ENCODE measurements around the gene SMIM34.
"Not testable (repeated sequence)": the region's sequence is repeated elsewhere in the genome, so short reads cannot be mapped to it uniquely, and the experiment has no call there.

SMIM34 gene, protein sequence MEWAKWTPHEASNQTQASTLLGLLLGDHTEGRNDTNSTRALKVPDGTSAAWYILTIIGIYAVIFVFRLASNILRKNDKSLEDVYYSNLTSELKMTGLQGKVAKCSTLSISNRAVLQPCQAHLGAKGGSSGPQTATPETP

DNA sequence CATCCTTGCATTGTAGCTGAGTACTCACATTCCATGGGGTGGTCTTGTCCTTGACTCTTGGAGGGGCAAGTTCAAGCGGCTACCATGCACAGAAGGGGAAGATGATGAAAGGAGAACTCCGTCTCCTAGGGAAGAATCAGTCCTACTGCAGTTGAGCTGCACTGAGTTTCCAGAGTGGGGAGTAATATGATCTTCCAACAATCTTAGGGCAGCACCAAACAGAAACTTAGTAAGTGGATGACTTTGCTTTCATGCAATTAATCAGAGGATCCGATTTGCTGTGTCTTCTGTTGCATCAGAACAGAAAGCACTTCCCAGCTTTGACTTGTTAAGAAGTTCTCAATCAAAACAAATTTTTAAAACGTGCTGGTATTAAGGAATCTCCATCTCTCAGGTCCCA lies at the start of gene SMIM34:
Gene SMIM34 (minus strand): TSS at position 147 of the 400 bp plus-strand sequence. CDS start 112 bp downstream, at position 35.
- H3K9ac ChIP-seq (ENCODE audit: low read length); H3K36me3 ChIP-seq (ENCODE audit: control insufficient read depth, insufficient read depth, low read length); H3K4me1 ChIP-seq (ENCODE audit: control insufficient read depth, insufficient read depth, low read length); H3K27me3 ChIP-seq (ENCODE audit: control insufficient read depth, insufficient read depth, low read length); H3K9me3 ChIP-seq (ENCODE audit: control insufficient read depth, low read length); H3K4me3 ChIP-seq (ENCODE audit: low read length): not testable (repeated sequence)

DNA sequence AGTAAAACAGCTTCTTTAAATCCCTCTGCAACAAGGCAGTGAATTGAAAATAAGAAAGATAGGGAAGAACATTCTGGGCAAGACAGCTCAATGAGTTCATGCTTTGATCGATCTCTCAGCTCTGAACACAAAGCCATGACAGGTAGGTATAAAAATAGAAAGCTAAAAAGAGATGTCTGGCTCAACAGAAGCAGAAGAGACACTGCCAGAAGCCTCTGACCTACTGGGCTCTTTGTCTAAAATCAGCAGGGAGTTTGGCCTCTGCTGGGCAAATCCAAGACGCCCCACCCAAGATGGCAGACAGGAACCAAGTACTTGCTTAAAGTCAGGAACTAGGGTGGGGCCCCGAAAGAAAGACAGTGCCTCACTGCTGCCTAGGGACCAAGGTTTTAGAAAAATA lies 43.6 kb upstream of the SMIM34 start:
- H3K9me3 ChIP-seq (ENCODE audit: control insufficient read depth, low read length); H3K4me1 ChIP-seq (ENCODE audit: control insufficient read depth, insufficient read depth, low read length): not testable (repeated sequence)

DNA sequence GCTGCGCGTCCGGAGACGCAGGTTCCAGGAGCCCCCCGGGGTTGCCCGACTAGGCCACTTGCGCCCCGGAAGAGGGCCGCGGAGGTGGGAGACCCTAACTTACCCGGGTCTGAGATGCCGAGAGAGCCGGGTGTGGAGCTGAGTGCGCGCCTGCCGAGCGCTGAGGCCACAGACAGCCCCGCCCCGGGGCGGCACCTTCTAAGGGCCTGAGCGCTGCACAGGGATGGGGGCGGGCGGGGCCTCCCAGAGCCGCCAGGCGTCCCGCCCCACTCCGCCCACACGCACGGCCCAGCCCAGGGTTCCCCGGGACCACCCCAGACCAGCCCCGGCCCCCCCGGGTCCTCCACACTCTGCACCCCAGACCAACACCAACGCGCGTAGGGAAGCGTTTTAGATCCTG lies 35.7 kb upstream of the SMIM34 start:
- H3K9ac ChIP-seq (ENCODE audit: low read length); H3K4me3 ChIP-seq (ENCODE audit: low read length); H3K9me3 ChIP-seq (ENCODE audit: control insufficient read depth, low read length); H3K27me3 ChIP-seq (ENCODE audit: control insufficient read depth, insufficient read depth, low read length); H3K4me1 ChIP-seq (ENCODE audit: control insufficient read depth, insufficient read depth, low read length); H3K36me3 ChIP-seq (ENCODE audit: control insufficient read depth, insufficient read depth, low read length): not testable (repeated sequence)

More for the DNA sequence above, 43.6 kb upstream of the SMIM34 start:
- not testable (repeated sequence) for H3K27me3 ChIP-seq (ENCODE audit: control insufficient read depth, insufficient read depth, low read length); H3K4me3 ChIP-seq (ENCODE audit: low read length); H3K9ac ChIP-seq (ENCODE audit: low read length); H3K36me3 ChIP-seq (ENCODE audit: control insufficient read depth, insufficient read depth, low read length)

DNA sequence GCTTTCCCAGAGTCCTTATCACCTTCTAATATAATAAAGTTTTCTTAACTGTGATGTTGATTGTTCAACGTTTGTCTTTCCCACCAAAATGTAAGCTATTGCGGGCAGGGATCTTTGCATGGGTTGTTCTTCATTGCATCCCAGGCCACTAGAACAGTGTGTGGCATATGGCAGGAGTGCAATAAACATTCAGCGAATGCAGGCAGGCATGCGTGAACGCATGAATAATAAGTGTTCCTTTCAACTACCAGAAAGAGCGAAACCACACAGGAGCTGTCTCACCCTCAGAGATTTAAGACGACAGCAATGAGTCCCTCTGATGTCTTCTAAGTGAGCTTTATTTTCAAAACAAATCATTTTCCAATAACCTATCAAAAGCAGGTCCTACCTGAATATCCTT lies 34.5 kb upstream of the SMIM34 start:
- H3K4me3 ChIP-seq (ENCODE audit: low read length); H3K9ac ChIP-seq (ENCODE audit: low read length); H3K4me1 ChIP-seq (ENCODE audit: control insufficient read depth, insufficient read depth, low read length); H3K9me3 ChIP-seq (ENCODE audit: control insufficient read depth, low read length); H3K27me3 ChIP-seq (ENCODE audit: control insufficient read depth, insufficient read depth, low read length); H3K36me3 ChIP-seq (ENCODE audit: control insufficient read depth, insufficient read depth, low read length): not testable (repeated sequence)

DNA sequence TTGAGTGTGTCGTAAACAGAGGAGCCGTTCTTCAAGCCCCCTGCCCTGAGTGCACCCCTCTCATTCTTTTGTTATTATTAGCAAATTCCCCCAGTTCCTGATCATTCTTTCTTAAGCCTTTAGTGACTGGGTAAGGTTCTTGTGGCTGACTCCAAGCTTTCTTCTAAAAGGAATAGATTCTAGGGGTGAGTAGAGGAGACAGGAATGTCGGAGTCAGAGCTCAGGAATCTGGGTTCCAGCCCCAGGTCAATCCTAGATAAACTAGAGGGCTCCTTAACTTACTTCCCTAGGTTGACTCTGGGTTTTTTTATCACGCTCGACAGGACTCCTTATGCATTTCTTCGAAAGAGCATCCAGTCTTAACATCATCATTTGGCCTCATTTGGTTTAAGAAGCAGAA lies 32.4 kb upstream of the SMIM34 start:
- not testable (repeated sequence) for H3K9me3 ChIP-seq (ENCODE audit: control insufficient read depth, low read length); H3K9ac ChIP-seq (ENCODE audit: low read length); H3K4me1 ChIP-seq (ENCODE audit: control insufficient read depth, insufficient read depth, low read length); H3K36me3 ChIP-seq (ENCODE audit: control insufficient read depth, insufficient read depth, low read length); H3K27me3 ChIP-seq (ENCODE audit: control insufficient read depth, insufficient read depth, low read length); H3K4me3 ChIP-seq (ENCODE audit: low read length)

DNA sequence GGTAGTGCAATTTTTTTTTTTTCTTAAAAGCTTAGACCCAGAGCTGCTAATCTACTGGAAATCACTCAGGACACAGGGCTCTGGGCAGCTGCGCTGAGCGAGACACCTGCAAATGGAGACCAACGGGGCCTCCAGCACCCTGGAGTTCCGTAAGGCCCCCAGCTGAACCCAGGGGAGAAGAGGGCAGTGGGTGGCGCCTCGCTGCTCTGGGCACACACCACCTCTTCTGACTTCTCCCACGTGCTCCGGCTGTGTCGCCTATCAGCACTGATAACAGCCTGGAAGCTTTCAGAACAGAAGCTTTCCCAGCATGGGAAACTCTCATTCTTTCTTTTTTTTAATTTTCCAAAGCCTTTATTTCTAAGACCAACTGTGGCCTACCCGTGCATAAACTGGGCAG lies 31.9 kb upstream of the SMIM34 start:
- not testable (repeated sequence) for H3K27me3 ChIP-seq (ENCODE audit: control insufficient read depth, insufficient read depth, low read length); H3K36me3 ChIP-seq (ENCODE audit: control insufficient read depth, insufficient read depth, low read length); H3K4me1 ChIP-seq (ENCODE audit: control insufficient read depth, insufficient read depth, low read length); H3K9me3 ChIP-seq (ENCODE audit: control insufficient read depth, low read length); H3K4me3 ChIP-seq (ENCODE audit: low read length); H3K9ac ChIP-seq (ENCODE audit: low read length)

DNA sequence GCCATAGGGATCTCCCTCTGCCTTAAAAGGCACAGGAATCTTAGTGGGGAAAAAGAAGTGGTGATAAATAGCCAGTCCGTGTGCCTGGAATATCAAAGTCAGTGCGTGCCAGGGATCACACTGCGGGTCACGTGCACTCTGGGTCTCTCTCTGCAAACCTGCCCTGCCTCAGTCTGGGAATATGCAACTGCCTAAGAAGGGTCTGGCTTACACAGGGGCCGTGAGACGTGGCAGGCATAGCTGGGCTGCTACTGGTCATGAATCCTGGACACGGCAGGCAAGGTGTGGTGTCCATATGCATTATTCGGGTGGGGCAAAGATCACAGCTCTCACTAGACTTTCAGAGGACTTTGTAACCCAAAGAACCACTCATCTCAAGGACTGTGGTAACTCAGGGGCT lies 23.3 kb upstream of the SMIM34 start:
- not testable (repeated sequence) for H3K36me3 ChIP-seq (ENCODE audit: control insufficient read depth, insufficient read depth, low read length); H3K4me3 ChIP-seq (ENCODE audit: low read length)

DNA sequence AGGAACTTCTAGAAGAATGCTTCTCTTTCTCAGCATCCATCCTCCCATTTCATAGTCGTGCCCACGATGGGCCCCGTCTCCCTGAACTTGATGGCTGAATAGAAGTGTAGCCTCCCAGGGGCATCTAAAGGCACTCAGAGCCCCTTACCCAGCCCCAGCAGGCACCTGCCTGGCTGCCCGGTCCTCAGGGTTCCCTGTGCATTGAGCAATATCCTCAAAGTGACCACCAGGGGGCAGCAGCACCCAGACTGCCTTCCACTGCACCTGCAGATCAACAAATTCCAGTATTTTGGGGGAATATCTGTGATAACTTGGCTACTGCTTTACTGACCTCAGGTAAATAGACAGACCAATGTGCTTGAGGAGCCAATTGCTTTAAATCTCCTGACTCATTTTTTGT lies 19.7 kb upstream of the SMIM34 start:
- not testable (repeated sequence) for H3K36me3 ChIP-seq (ENCODE audit: control insufficient read depth, insufficient read depth, low read length); H3K9me3 ChIP-seq (ENCODE audit: control insufficient read depth, low read length); H3K4me1 ChIP-seq (ENCODE audit: control insufficient read depth, insufficient read depth, low read length); H3K27me3 ChIP-seq (ENCODE audit: control insufficient read depth, insufficient read depth, low read length); H3K9ac ChIP-seq (ENCODE audit: low read length); H3K4me3 ChIP-seq (ENCODE audit: low read length)

More for the DNA sequence above, 23.3 kb upstream of the SMIM34 start:
- H3K9ac ChIP-seq (ENCODE audit: low read length); H3K9me3 ChIP-seq (ENCODE audit: control insufficient read depth, low read length); H3K27me3 ChIP-seq (ENCODE audit: control insufficient read depth, insufficient read depth, low read length); H3K4me1 ChIP-seq (ENCODE audit: control insufficient read depth, insufficient read depth, low read length): not testable (repeated sequence)

DNA sequence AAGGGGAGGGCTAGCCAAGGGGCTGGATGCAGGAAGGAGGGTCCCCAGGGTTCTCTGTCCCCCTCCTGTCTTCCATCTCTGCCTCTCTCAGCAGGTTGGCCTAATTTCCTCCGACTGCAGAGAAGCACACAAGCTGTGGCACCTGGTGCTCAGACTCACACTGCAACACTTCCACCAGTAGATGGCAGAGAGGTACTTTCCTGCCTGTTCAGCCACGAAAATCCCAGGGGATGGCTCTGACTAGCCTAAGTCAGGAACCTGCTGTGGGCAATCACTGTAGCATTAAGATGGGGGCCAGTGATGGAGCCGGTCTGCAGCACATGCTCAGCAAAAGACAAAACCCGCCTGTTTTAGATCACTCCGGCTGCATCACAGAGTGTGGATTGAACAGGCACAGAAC lies 6.0 kb upstream of the SMIM34 start:
- H3K9me3 ChIP-seq (ENCODE audit: control insufficient read depth, low read length); H3K36me3 ChIP-seq (ENCODE audit: control insufficient read depth, insufficient read depth, low read length); H3K27me3 ChIP-seq (ENCODE audit: control insufficient read depth, insufficient read depth, low read length); H3K9ac ChIP-seq (ENCODE audit: low read length); H3K4me1 ChIP-seq (ENCODE audit: control insufficient read depth, insufficient read depth, low read length); H3K4me3 ChIP-seq (ENCODE audit: low read length): not testable (repeated sequence)

DNA sequence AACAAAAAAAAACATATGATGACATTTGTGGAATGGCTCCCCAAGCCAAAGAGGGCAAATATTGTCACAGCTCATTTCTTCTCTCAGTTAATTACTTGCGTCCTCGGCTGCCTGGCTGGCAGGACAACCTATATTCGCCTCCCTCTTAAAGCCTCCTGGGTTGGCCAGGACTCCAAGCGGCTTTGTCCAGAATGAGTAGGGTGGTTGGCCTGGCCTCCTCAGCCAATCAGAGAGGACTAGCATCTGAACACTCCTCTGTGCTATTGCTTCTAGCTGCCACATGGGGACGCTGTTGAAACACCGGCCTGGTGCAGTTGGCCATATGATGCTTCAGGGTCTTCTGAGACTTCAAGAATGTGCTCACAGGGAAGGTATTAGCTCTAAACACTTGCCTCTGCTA lies 4.7 kb upstream of the SMIM34 start:
- not testable (repeated sequence) for H3K9me3 ChIP-seq (ENCODE audit: control insufficient read depth, low read length); H3K4me1 ChIP-seq (ENCODE audit: control insufficient read depth, insufficient read depth, low read length); H3K27me3 ChIP-seq (ENCODE audit: control insufficient read depth, insufficient read depth, low read length); H3K36me3 ChIP-seq (ENCODE audit: control insufficient read depth, insufficient read depth, low read length); H3K9ac ChIP-seq (ENCODE audit: low read length); H3K4me3 ChIP-seq (ENCODE audit: low read length)

DNA sequence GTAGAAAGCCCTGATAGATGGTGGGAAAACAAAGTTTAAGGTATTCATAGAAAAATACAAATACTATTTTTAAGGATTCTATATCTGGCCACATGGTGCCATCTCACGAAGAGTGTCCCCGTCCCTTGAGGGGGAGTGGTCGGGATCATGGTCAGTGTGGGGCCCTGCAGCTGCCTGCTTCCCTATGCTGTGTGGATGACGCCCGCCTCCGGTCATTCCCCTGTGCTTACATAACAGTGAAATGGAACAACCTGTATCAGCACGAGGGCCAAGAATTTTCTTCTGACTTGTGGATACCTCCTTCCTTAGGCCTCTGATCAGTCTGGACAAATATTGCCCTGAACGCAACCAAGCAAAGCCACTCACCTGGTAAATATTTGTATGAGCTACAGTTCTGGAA lies 3.6 kb upstream of the SMIM34 start:
- H3K4me3 ChIP-seq (ENCODE audit: low read length); H3K9me3 ChIP-seq (ENCODE audit: control insufficient read depth, low read length); H3K9ac ChIP-seq (ENCODE audit: low read length); H3K27me3 ChIP-seq (ENCODE audit: control insufficient read depth, insufficient read depth, low read length); H3K4me1 ChIP-seq (ENCODE audit: control insufficient read depth, insufficient read depth, low read length); H3K36me3 ChIP-seq (ENCODE audit: control insufficient read depth, insufficient read depth, low read length): not testable (repeated sequence)

DNA sequence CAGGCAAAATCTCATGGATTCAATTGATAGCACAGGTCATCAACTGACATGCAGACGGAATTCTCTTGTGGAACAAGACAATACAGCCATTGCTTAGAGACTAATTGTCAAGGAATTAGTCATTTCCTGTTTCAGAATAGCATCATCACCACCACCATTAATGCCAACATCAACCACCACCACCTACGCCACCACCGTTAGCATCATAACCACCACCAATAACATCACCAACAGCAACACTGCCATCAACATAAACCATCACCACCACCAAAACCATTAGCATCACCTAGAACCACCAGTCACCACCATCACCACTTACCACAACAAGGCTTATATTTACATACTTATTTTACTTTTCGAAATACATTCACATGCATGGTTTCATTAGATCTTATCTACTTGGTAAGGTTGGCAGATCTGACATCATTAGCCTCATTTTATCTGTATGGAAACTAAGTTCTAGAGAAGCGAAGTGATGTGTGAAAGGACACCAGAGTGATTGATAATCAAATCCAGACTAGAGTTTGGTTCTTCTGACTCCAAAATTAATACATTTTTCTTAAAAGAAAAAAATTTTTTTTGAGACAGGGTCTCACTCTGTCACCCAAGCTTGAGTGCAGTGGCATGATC lies 6.2 kb downstream of the SMIM34 start:
- H3K9me3 ChIP-seq (ENCODE audit: control insufficient read depth, low read length); H3K27me3 ChIP-seq (ENCODE audit: control insufficient read depth, insufficient read depth, low read length); H3K9ac ChIP-seq (ENCODE audit: low read length); H3K4me1 ChIP-seq (ENCODE audit: control insufficient read depth, insufficient read depth, low read length); H3K4me3 ChIP-seq (ENCODE audit: low read length); H3K36me3 ChIP-seq (ENCODE audit: control insufficient read depth, insufficient read depth, low read length): not testable (repeated sequence)

DNA sequence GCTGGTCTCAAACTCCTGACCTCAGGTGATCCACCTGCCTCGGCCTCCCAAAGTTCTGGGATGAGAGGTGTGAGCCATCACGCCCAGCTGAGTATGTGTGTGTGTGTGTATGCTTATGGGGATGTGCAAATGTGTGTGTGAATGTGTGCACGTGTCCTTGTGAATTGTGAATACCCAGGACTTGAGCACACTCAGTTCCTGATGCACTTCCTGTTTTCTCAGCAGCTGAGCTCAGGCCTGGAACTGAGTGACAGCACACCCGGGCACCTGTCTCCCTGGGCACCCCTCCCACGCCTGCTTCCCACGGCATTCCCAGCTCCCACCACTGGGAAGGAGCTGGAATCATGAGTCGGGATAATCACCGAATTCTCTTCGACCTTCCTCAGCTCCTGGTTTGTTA lies 16.5 kb downstream of the SMIM34 start:
- H3K9me3 ChIP-seq (ENCODE audit: control insufficient read depth, low read length); H3K4me1 ChIP-seq (ENCODE audit: control insufficient read depth, insufficient read depth, low read length); H3K4me3 ChIP-seq (ENCODE audit: low read length); H3K9ac ChIP-seq (ENCODE audit: low read length); H3K36me3 ChIP-seq (ENCODE audit: control insufficient read depth, insufficient read depth, low read length); H3K27me3 ChIP-seq (ENCODE audit: control insufficient read depth, insufficient read depth, low read length): not testable (repeated sequence)

Measured in mucosa of stomach (tissue), 1 donor.